ENCODE results near the gene BAX. TPM values are rescaled to one million over a fixed set of nuclear protein-coding genes. Genes with fewer than 3 reads are reported as not detected.

The BAX gene
- total and polyA plus RNA-seq, 12 donors = 18.1 to 79.0 (median 48.8) TPM

- TF ChIP-seq CTCF (IDR thresholded peaks at IDR 0.05) (no peak), POLR2A (IDR thresholded peaks at IDR 0.05) (no peak)
- Histone ChIP-seq H3K4me3 (no peak overlapping the region), H3K9me3 (replicated peaks in 1 of 3) (peaks cover 0 to 7% (median 0%) of the 10 kb centered on the region in 3 donors), H3K27ac (no peak overlapping the region), H3K27me3 (no peaks in the 10 kb centered on the region), H3K4me1 (replicated peaks in 1 of 2) (no peaks in the 10 kb centered on the region), H3K36me3 (replicated peaks in 1 of 2) (no peaks in the 10 kb centered on the region)
- intact Hi-C loops (cut with DNase I) = no loop called here
- WGBS, 4 donors = 88 to 97% (median 92%) methylated on average over 6 of the region's 6 CpGs
- no peak for DNase-seq
Measured at GRCh38 chr19:48943081-48943480, 11.6 kb upstream of the BAX start.

- H3K27ac ChIP-seq = no peak overlapping the region
- WGBS, 4 donors = 83 to 89% (median 86%) methylated on average over 5 of the region's 5 CpGs
- intact Hi-C loops (cut with DNase I) = no loop called here
- peaks cover 0 to 7% (median 0%) of the 10 kb centered on the region in 3 donors for H3K9me3 ChIP-seq (replicated peaks in 1 of 3)
- no peaks in the 10 kb centered on the region for H3K36me3 ChIP-seq (replicated peaks in 1 of 2)
- no peak for TF ChIP-seq POLR2A (IDR thresholded peaks at IDR 0.05)
- TF ChIP-seq CTCF (IDR thresholded peaks at IDR 0.05) = no peak
- H3K27me3 ChIP-seq = no peaks in the 10 kb centered on the region
- H3K4me1 ChIP-seq (replicated peaks in 1 of 2) = no peaks in the 10 kb centered on the region
- no peak for DNase-seq
- H3K4me3 ChIP-seq = no peak overlapping the region
Measured at GRCh38 chr19:48945415-48945814, 9.3 kb upstream of the BAX start.

- Histone ChIP-seq H3K27me3 (no peaks in the 10 kb centered on the region), H3K4me1 (replicated peaks in 1 of 2) (no peaks in the 10 kb centered on the region), H3K4me3 (no peak overlapping the region), H3K27ac (no peak overlapping the region), H3K9me3 (replicated peaks in 1 of 3) (peaks cover 0 to 5% (median 0%) of the 10 kb centered on the region in 3 donors), H3K36me3 (replicated peaks in 1 of 2) (no peaks in the 10 kb centered on the region)
- no peak for TF ChIP-seq POLR2A (IDR thresholded peaks at IDR 0.05)
- no peak for DNase-seq
- intact Hi-C loops (cut with DNase I) = no loop called here
- WGBS, 4 donors = 78 to 94% (median 87%) methylated on average over 2 of the region's 2 CpGs
Measured at GRCh38 chr19:48945817-48946216, 8.9 kb upstream of the BAX start.

GRCh38 chr19:48946463-48947257, 8.0 kb upstream of the BAX start:
- DNase-seq = no peak
- Histone ChIP-seq H3K9me3 (replicated peaks in 1 of 3) (no peaks in the 10 kb centered on the region), H3K4me1 (replicated peaks in 1 of 2) (no peaks in the 10 kb centered on the region), H3K4me3 (no peak overlapping the region), H3K27me3 (no peaks in the 10 kb centered on the region), H3K36me3 (replicated peaks in 1 of 2) (no peaks in the 10 kb centered on the region), H3K27ac (no peak overlapping the region)
- WGBS, 4 donors = 75 to 100% (median 92%) methylated on average over 1 to 9 of the region's 9 CpGs
- no peak for TF ChIP-seq POLR2A (IDR thresholded peaks at IDR 0.05)
- intact Hi-C loops (cut with DNase I) = no loop called here

GRCh38 chr19:48947258-48947542, 7.5 kb upstream of the BAX start:
- H3K4me3 ChIP-seq = no peak overlapping the region
- no peak for DNase-seq
- no peaks in the 10 kb centered on the region for H3K27me3 ChIP-seq
- H3K4me1 ChIP-seq (replicated peaks in 1 of 2) = no peaks in the 10 kb centered on the region
- no peaks in the 10 kb centered on the region for H3K36me3 ChIP-seq (replicated peaks in 1 of 2)
- H3K27ac ChIP-seq = no peak overlapping the region
- WGBS, 4 donors = 96 to 100% (median 99%) methylated on average over 2 to 3 of the region's 3 CpGs
- no peaks in the 10 kb centered on the region for H3K9me3 ChIP-seq (replicated peaks in 1 of 3)
- TF ChIP-seq CTCF (IDR thresholded peaks at IDR 0.05) = no peak
- no peak for TF ChIP-seq POLR2A (IDR thresholded peaks at IDR 0.05)
- intact Hi-C loops (cut with DNase I) = no loop called here

Measured in adrenal gland (tissue), 12 donors.